HG02763 (cell line): ENCODE measurements around the gene KMT5B.

Source experiments
- ATAC-seq: cut with Tn5 transposase; IDR thresholded peaks from one replicate; pipeline ENCODE4 v1.9.1; 2021; ENCODE audit warnings: mild to moderate bottlenecking, moderate library complexity; ENCODE audit not compliant: unreplicated experiment

KMT5B gene

GRCh38 chr11:68121067-68121899, 91.8 kb downstream of the KMT5B start, which contains the start of gene CHKA:
CHKA (minus strand) TSS chr11:68121388; CDS start chr11:68121177, 211 bp downstream.
- ATAC-seq: peak; percentile 84

- ATAC-seq: peak; percentile 19
Measured at GRCh38 chr11:68120273-68121066, 92.6 kb downstream of the KMT5B start.

- no peak for ATAC-seq
Measured at GRCh38 chr11:68118706-68119448, 94.2 kb downstream of the KMT5B start.

GRCh38 chr11:68117853-68118470, 95.1 kb downstream of the KMT5B start:
- ATAC-seq: no peak

- ATAC-seq: no peak
Measured at GRCh38 chr11:68116974-68117373, 96.1 kb downstream of the KMT5B start.

GRCh38 chr11:68116126-68116525, 97.0 kb downstream of the KMT5B start:
- no peak for ATAC-seq

GRCh38 chr11:68115285-68115684, 97.8 kb downstream of the KMT5B start:
- ATAC-seq: no peak

- no peak for ATAC-seq
Measured at GRCh38 chr11:68113986-68114385, 99.1 kb downstream of the KMT5B start.

- ATAC-seq: no peak
Measured at GRCh38 chr11:68107689-68108088, 105.4 kb downstream of the KMT5B start.

GRCh38 chr11:68106165-68106940, 106.7 kb downstream of the KMT5B start:
- ATAC-seq: no peak
